Measurements from ENCODE around the gene BTN2A1. TPM values are rescaled to one million over a fixed set of nuclear protein-coding genes. Genes with fewer than 3 reads are reported as not detected.
"Not testable (repeated sequence)": the region's sequence is repeated elsewhere in the genome, so short reads cannot be mapped to it uniquely, and the experiment has no call there.

Gene BTN2A1
- total and polyA plus RNA-seq, 9 of the 15 experiments (the other 6 are each of a cell fraction or from before 2014, with no cell fraction given): 6.7 to 22.1 (median 16.4) TPM

DNA sequence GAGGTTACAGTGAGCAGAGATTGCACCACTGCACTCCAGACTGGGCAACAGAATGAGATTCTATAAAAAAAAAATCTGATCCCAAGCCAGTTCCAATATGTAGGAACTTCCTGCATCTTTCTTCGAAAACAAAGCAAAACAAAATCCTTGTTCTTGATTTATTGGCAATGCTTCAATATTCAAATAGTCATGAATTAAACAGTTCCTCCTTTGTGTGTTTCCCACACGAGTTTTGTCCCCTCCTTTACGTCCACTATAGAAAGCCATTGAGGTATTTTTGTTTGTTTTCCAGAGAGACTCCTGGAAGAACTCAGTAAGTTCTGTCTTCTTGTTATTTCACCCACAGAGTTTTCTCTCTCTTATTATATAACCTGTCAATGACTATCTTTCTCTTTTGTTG is 49.9 kb downstream of the BTN2A1 start (continued):
- TF ChIP-seq BRCA1 (IDR thresholded peaks at IDR 0.05) (no peak), BRCA1 (CRISPR knock-in tag; IDR thresholded peaks at IDR 0.05) (no peak), DLX4 (CRISPR knock-in tag; IDR thresholded peaks at IDR 0.05) (no peak), GTF2E2 (tag; IDR thresholded peaks at IDR 0.05) (no peak), E2F6 (IDR thresholded peaks at IDR 0.05; ENCODE audit: borderline replicate concordance in 1 of 2, extremely low read depth in 1 of 2, insufficient read depth in 1 of 2, insufficient read length in 1 of 2, low read depth in 1 of 2, low read length in 1 of 2, poor library complexity in 1 of 2, severe bottlenecking in 1 of 2) (no peak), IRF1 (CRISPR knock-in tag; IDR thresholded peaks at IDR 0.05; ENCODE audit: borderline replicate concordance) (no peak)

GRCh38 chr6:26511033-26511432 is 53.3 kb downstream of the BTN2A1 start:
- H3K79me2 ChIP-seq (ENCODE audit: control insufficient read depth, insufficient read depth, low read length); H3K4me3 ChIP-seq; in situ Hi-C loops (cut with MboI); H3K27me3 ChIP-seq (ENCODE audit: control insufficient read depth in 2 of 2, insufficient read depth in 2 of 2, low read length in 2 of 2); H3K9me1 ChIP-seq (ENCODE audit: control insufficient read depth, insufficient read depth, low read length); H3K4me2 ChIP-seq (ENCODE audit: insufficient read depth, low read length); H4K20me1 ChIP-seq (replicated peaks; ENCODE audit: control insufficient read depth, insufficient read depth, low read length); BruUV-seq (replicated peaks); CTCF ChIA-PET (ENCODE audit: low intra/inter-chr PET ratio); POLR2A ChIA-PET; H3K4me1 ChIP-seq (replicated peaks in 1 of 2; ENCODE audit: control insufficient read depth in 2 of 2, insufficient read depth in 2 of 2, low read length in 2 of 2); H3K9ac ChIP-seq (ENCODE audit: insufficient read depth in 1 of 2, low read depth in 2 of 2, low read length in 2 of 2); H2AFZ ChIP-seq (ENCODE audit: low read depth, low read length); H3K27ac ChIP-seq (ENCODE audit: extremely low read depth, low read depth, low read length); intact Hi-C loops (cut with micrococcal nuclease); H3K36me3 ChIP-seq (ENCODE audit: control insufficient read depth, insufficient read depth, low read length); FAIRE-seq; H3K9me3 ChIP-seq (replicated peaks; ENCODE audit: control insufficient read depth, insufficient read depth, low read depth, low read length); TF ChIP-seq NR2C1 (tag; IDR thresholded peaks at IDR 0.05): not testable (repeated sequence)
- DNase-seq (ENCODE audit: extremely low read depth in 1 of 4, low spot score in 3 of 4) (peak in 2 of 4 experiments; percentile 47 to 52), ATAC-seq (peak; percentile 55)
- WGBS (ENCODE audit: insufficient coverage, low coverage, missing lambda C conversion rate): 27% methylated on average over 8 of the region's 8 CpGs
- peak; percentile 18; the same call in 1 of the 2 replicates for TF ChIP-seq PHF21A (IDR thresholded peaks at IDR 0.05; ENCODE audit: borderline replicate concordance, low read depth)
- TF ChIP-seq CBFA2T3 (IDR thresholded peaks at IDR 0.05): peak; percentile 36; the same call in 1 of the 2 replicates
- TF ChIP-seq ARID1B (IDR thresholded peaks at IDR 0.05): peak; percentile 66
- TF ChIP-seq SMARCE1 (IDR thresholded peaks at IDR 0.05): peak; percentile 61; the same call in 1 of the 2 replicates
- TF ChIP-seq SMARCA4 (IDR thresholded peaks at IDR 0.05): peak; percentile 53; the same call in 1 of the 2 replicates
- TF ChIP-seq NR2C1 (IDR thresholded peaks at IDR 0.05): 0 out of 2 replicates have a peak, but pooled peaks have one; percentile 14
- TF ChIP-seq HDAC2 (IDR thresholded peaks at IDR 0.05): peak; percentile 14; the same call in 1 of the 2 replicates
- TF ChIP-seq CREM (IDR thresholded peaks at IDR 0.05; ENCODE audit: low read depth): 0 out of 2 replicates have a peak, but pooled peaks have one; percentile 18
- TF ChIP-seq EGR1 (conservative IDR thresholded peaks at IDR 0.05): peak; percentile 47; the same call in 1 of the 2 replicates
- TF ChIP-seq, protein P1, sequence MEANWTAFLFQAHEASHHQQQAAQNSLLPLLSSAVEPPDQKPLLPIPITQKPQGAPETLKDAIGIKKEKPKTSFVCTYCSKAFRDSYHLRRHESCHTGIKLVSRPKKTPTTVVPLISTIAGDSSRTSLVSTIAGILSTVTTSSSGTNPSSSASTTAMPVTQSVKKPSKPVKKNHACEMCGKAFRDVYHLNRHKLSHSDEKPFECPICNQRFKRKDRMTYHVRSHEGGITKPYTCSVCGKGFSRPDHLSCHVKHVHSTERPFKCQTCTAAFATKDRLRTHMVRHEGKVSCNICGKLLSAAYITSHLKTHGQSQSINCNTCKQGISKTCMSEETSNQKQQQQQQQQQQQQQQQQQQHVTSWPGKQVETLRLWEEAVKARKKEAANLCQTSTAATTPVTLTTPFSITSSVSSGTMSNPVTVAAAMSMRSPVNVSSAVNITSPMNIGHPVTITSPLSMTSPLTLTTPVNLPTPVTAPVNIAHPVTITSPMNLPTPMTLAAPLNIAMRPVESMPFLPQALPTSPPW (CRISPR knock-in tag; IDR thresholded peaks at IDR 0.05): peak; percentile 95
- peak; percentile 31; the same call in 1 of the 2 replicates for TF ChIP-seq NCOR1 (IDR thresholded peaks at IDR 0.05)
- 0 out of 2 replicates have a peak, but pooled peaks have one; percentile 18 for TF ChIP-seq ZNF431 (CRISPR knock-in tag; IDR thresholded peaks at IDR 0.05)
- TF ChIP-seq KDM1A (IDR thresholded peaks at IDR 0.05): peak; percentile 65 to 75
